ENCODE results near the gene FOLR2. TPM values are rescaled to one million over a fixed set of nuclear protein-coding genes. Genes with fewer than 3 reads are reported as not detected.
"Not testable (repeated sequence)": the region's sequence is repeated elsewhere in the genome, so short reads cannot be mapped to it uniquely, and the experiment has no call there.

FOLR2 gene
- total RNA-seq, 2 donors from 2014 or later: not detected

- Histone ChIP-seq H3K4me3 (ENCODE audit: low read length) (no peak overlapping the region), H3K36me3 (ENCODE audit: control insufficient read depth, insufficient read depth, low read length) (no peaks in the 10 kb centered on the region), H3K27me3 (ENCODE audit: control insufficient read depth, insufficient read depth, low read length, poor library complexity, severe bottlenecking) (no peaks in the 10 kb centered on the region), H3K27ac (ENCODE audit: low read depth, low read length) (no peak overlapping the region), H3K9ac (ENCODE audit: extremely low read depth, low read length, poor library complexity, severe bottlenecking) (no peak overlapping the region), H3K9me3 (ENCODE audit: control insufficient read depth, low read length) (no peaks in the 10 kb centered on the region), H3K4me1 (ENCODE audit: control insufficient read depth, insufficient read depth, low read length) (peaks cover 17% of the 10 kb centered on the region)
- H3K27me3 Mint-ChIP-seq (ENCODE audit: insufficient read depth): no peaks in the 10 kb centered on the region
- TF ChIP-seq CTCF (conservative IDR thresholded peaks at IDR 0.05): no peak
- peak; percentile 51 for DNase-seq
- no peaks in the 10 kb centered on the region for H3K36me3 Mint-ChIP-seq (ENCODE audit: low read depth)
- WGBS, 2 experiments (ENCODE audit: insufficient coverage in 1 of 2, insufficient read length in 1 of 2): 90 to 94% methylated on average over 4 to 5 of the region's 5 CpGs
- peak overlapping the region; percentile 97 for H3K27ac Mint-ChIP-seq
- no peaks in the 10 kb centered on the region for H3K9me3 Mint-ChIP-seq
- H3K4me1 Mint-ChIP-seq: peaks cover 34% of the 10 kb centered on the region
- H3K4me3 Mint-ChIP-seq: no peak overlapping the region
Observed at GRCh38 chr11:72190631-72191071, 25.9 kb upstream of the FOLR2 start.

- no peaks in the 10 kb centered on the region for H3K9me3 ChIP-seq (ENCODE audit: control insufficient read depth, low read length)
- H3K27ac ChIP-seq (ENCODE audit: low read depth, low read length): no peak within 1 kb of the TSS
- H3K4me1 Mint-ChIP-seq: peaks cover 34% of the 10 kb centered on the region
- no peak for TF ChIP-seq CTCF (conservative IDR thresholded peaks at IDR 0.05)
- H3K9me3 Mint-ChIP-seq: no peaks in the 10 kb centered on the region
- H3K36me3 ChIP-seq (ENCODE audit: control insufficient read depth, insufficient read depth, low read length): no peaks in the 10 kb centered on the region
- no peaks in the 10 kb centered on the region for H3K36me3 Mint-ChIP-seq (ENCODE audit: low read depth)
- H3K27me3 ChIP-seq (ENCODE audit: control insufficient read depth, insufficient read depth, low read length, poor library complexity, severe bottlenecking): no peaks in the 10 kb centered on the region
- no peak within 1 kb of the TSS for H3K9ac ChIP-seq (ENCODE audit: extremely low read depth, low read length, poor library complexity, severe bottlenecking)
- peaks cover 17% of the 10 kb centered on the region for H3K4me1 ChIP-seq (ENCODE audit: control insufficient read depth, insufficient read depth, low read length)
- H3K27ac Mint-ChIP-seq: peak within 1 kb of the TSS; percentile 84
- DNase-seq: peak; percentile 71
- H3K4me3 ChIP-seq (ENCODE audit: low read length): no peak within 1 kb of the TSS
- H3K4me3 Mint-ChIP-seq: no peak within 1 kb of the TSS
- H3K27me3 Mint-ChIP-seq (ENCODE audit: insufficient read depth): no peaks in the 10 kb centered on the region
- 83% methylated on average over 5 of the region's 5 CpGs; no CpG with 5 or more reads in 1 of the 2 experiments for WGBS, 2 experiments (ENCODE audit: insufficient coverage in 1 of 2, insufficient read length in 1 of 2)
Observed at GRCh38 chr11:72191961-72192381, 24.6 kb upstream of the FOLR2 start, which contains the start of gene FOLR1. FOLR1 (plus strand) TSS chr11:72192140; CDS start chr11:72192174, 34 bp downstream.

- no peaks in the 10 kb centered on the region for H3K27me3 ChIP-seq (ENCODE audit: control insufficient read depth, insufficient read depth, low read length, poor library complexity, severe bottlenecking)
- peaks cover 5% of the 10 kb centered on the region for H3K4me1 ChIP-seq (ENCODE audit: control insufficient read depth, insufficient read depth, low read length)
- Mint-ChIP-seq H3K4me3 (no peak overlapping the region), H3K9me3 (no peaks in the 10 kb centered on the region), H3K27me3 (ENCODE audit: insufficient read depth) (no peaks in the 10 kb centered on the region), H3K4me1 (peaks cover 11% of the 10 kb centered on the region), H3K27ac (no peak overlapping the region), H3K36me3 (ENCODE audit: low read depth) (no peaks in the 10 kb centered on the region)
- no peak overlapping the region for H3K27ac ChIP-seq (ENCODE audit: low read depth, low read length)
- H3K9ac ChIP-seq (ENCODE audit: extremely low read depth, low read length, poor library complexity, severe bottlenecking): no peak overlapping the region
- H3K9me3 ChIP-seq (ENCODE audit: control insufficient read depth, low read length): no peaks in the 10 kb centered on the region
- TF ChIP-seq CTCF (conservative IDR thresholded peaks at IDR 0.05): no peak
- WGBS, 2 experiments (ENCODE audit: insufficient coverage in 1 of 2, insufficient read length in 1 of 2): 92 to 93% methylated on average over 5 to 12 of the region's 12 CpGs
- H3K4me3 ChIP-seq (ENCODE audit: low read length): no peak overlapping the region
- DNase-seq: peak; percentile 28
- H3K36me3 ChIP-seq (ENCODE audit: control insufficient read depth, insufficient read depth, low read length): no peaks in the 10 kb centered on the region
Observed at GRCh38 chr11:72195518-72196270, 20.9 kb upstream of the FOLR2 start.

- H3K4me3 Mint-ChIP-seq; DNase-seq; H3K27me3 Mint-ChIP-seq (ENCODE audit: insufficient read depth); H3K27me3 ChIP-seq (ENCODE audit: control insufficient read depth, insufficient read depth, low read length, poor library complexity, severe bottlenecking); H3K9me3 ChIP-seq (ENCODE audit: control insufficient read depth, low read length); H3K27ac ChIP-seq (ENCODE audit: low read depth, low read length); H3K9me3 Mint-ChIP-seq; H3K27ac Mint-ChIP-seq; H3K9ac ChIP-seq (ENCODE audit: extremely low read depth, low read length, poor library complexity, severe bottlenecking); H3K36me3 ChIP-seq (ENCODE audit: control insufficient read depth, insufficient read depth, low read length); H3K4me1 ChIP-seq (ENCODE audit: control insufficient read depth, insufficient read depth, low read length); H3K4me3 ChIP-seq (ENCODE audit: low read length); H3K4me1 Mint-ChIP-seq; H3K36me3 Mint-ChIP-seq (ENCODE audit: low read depth): not testable (repeated sequence)
- 91 to 93% methylated on average over 35 to 37 of the region's 43 CpGs for WGBS, 2 experiments (ENCODE audit: insufficient coverage in 1 of 2, insufficient read length in 1 of 2)
Observed at GRCh38 chr11:72201445-72201844, 15.1 kb upstream of the FOLR2 start.
